A549 (cell line): ENCODE measurements around the gene PPM1L. TPM values are rescaled to one million over a fixed set of nuclear protein-coding genes. Genes with fewer than 3 reads are reported as not detected.

Experiments used
- ATAC-seq, 2 experiments: fragments of 200-7000 bp in 1 of 2; fragments of >200 bp in 1 of 2; cut with Nextera tagmentation in 1 of 2; cut with Tn5 transposase in 1 of 2; 3 replicates each; pipeline versions ENCODE4 v1.8.0 to v1.9.1; 2018 to 2020; ENCODE audit warnings: mild to moderate bottlenecking in 1 of 2, moderate library complexity in 1 of 2
- CTCF ChIA-PET: fragments of 300-600 bp; sonication (Branson Sonifier 250); formaldehyde crosslinking; extraction: SDS; loops from one replicate; lab custom pipeline; 2021; ENCODE audit warnings: antibody characterized with exemption, inconsistent platforms; lab: Yijun Ruan, JAX
- POLR2A ChIA-PET: fragments of 350-600 bp; formaldehyde crosslinking; extraction: SDS; loops from one replicate; lab custom pipeline; 2021; ENCODE audit warnings: antibody characterized with exemption, inconsistent platforms; lab: Yijun Ruan, JAX
- DNase-seq, 2 experiments: peaks; one replicate each; pipeline versions ENCODE4 v3.0.0 to v3.0.0-alpha.2; 2011 to 2016; ENCODE audit warnings: low read depth in 1 of 2, low spot score in 1 of 2
- FAIRE-seq: peaks from 2 replicates; lab custom pipeline; 2011; peaks lifted over from hg19 to GRCh38; lab: Jason Lieb, UNC
- H3K27ac ChIP-seq, 2 experiments: fragments of >200 bp; sonication (Bioruptor Twin); formaldehyde crosslinking; 3 replicates each; pipeline ENCODE4 v1.5.1; 2016 to 2017
- H3K4me1 ChIP-seq: fragments of >200 bp; sonication (Bioruptor Twin); formaldehyde crosslinking; 3 replicates; pipeline ENCODE4 v1.6.1; 2016
- H3K4me2 ChIP-seq: fragments of >200 bp; sonication (Bioruptor Twin); formaldehyde crosslinking; 3 replicates; pipeline ENCODE4 v1.6.1; 2016
- H3K4me3 ChIP-seq: fragments of >200 bp; sonication (Bioruptor Twin); formaldehyde crosslinking; 3 replicates; pipeline ENCODE4 v1.5.1; 2016
- H3K9me3 ChIP-seq: fragments of >200 bp; sonication (Bioruptor Twin); formaldehyde crosslinking; 3 replicates; pipeline ENCODE4 v1.6.1; 2016
- CBX2 ChIP-seq: fragments of 200-600 bp; sonication (generic); IDR thresholded peaks from 2 replicates; pipeline ENCODE4 v1.6.1; 2016; ENCODE audit warnings: low read depth, mild to moderate bottlenecking, borderline replicate concordance
- CBX8 ChIP-seq: fragments of 200-600 bp; sonication (generic); IDR thresholded peaks from 2 replicates; pipeline ENCODE4 v1.6.1; 2016
- CEBPB ChIP-seq, 2 experiments: fragments of >200 bp in 1 of 2; sonication (Bioruptor Twin) in 1 of 2; formaldehyde crosslinking in 1 of 2; IDR thresholded peaks; 2 replicates each; pipeline ENCODE4 v1.6.1; 2012 to 2016
- CHD2 ChIP-seq: fragments of 150-350 bp; IDR thresholded peaks from 2 replicates; pipeline ENCODE4 v1.6.1; 2014; ENCODE audit warnings: low read length; ENCODE audit not compliant: partially characterized antibody
- EHMT2 ChIP-seq: fragments of 200-600 bp; sonication (generic); IDR thresholded peaks from 2 replicates; pipeline ENCODE4 v1.6.1; 2016; ENCODE audit warnings: antibody characterized with exemption, low read depth, mild to moderate bottlenecking, moderate library complexity
- FOXS1 ChIP-seq: fragments of 250-450 bp; sonication (Bioruptor Pico); IDR thresholded peaks from 2 replicates; pipeline ENCODE4 v1.5.0; 2020; ENCODE audit warnings: mild to moderate bottlenecking, moderate library complexity
- GATA3 ChIP-seq: IDR thresholded peaks from 2 replicates; pipeline ENCODE4 v1.6.1; 2012; ENCODE audit warnings: borderline replicate concordance
- HDAC2 ChIP-seq: fragments of 200-600 bp; sonication (generic); IDR thresholded peaks from 2 replicates; pipeline ENCODE4 v1.6.1; 2016
- JUN ChIP-seq, 2 experiments: fragments of >200 bp; sonication (Bioruptor Twin); formaldehyde crosslinking; IDR thresholded peaks; 2 replicates in 1 of 2; 3 replicates in 1 of 2; pipeline ENCODE4 v1.6.1; 2016 to 2017
- JUNB ChIP-seq: fragments of >200 bp; sonication (Bioruptor Twin); formaldehyde crosslinking; IDR thresholded peaks from 2 replicates; pipeline ENCODE4 v1.6.1; 2016
- KDM1A ChIP-seq: fragments of 200-600 bp; sonication (generic); IDR thresholded peaks from 2 replicates; pipeline ENCODE4 v1.6.1; 2016; ENCODE audit warnings: low read depth, mild to moderate bottlenecking
- MAFK ChIP-seq: fragments of 450-650 bp; IDR thresholded peaks from 2 replicates; pipeline ENCODE4 v1.6.1; 2014; ENCODE audit not compliant: partially characterized antibody
- MAZ ChIP-seq: fragments of 150-350 bp; IDR thresholded peaks from 2 replicates; pipeline ENCODE4 v1.6.1; 2014; ENCODE audit warnings: antibody characterized with exemption, low read depth, low read length, borderline replicate concordance
- NFE2L2 ChIP-seq: fragments of 150-350 bp; conservative IDR thresholded peaks from 2 replicates; pipeline ENCODE4 v1.6.1; 2014; ENCODE audit warnings: low read length
- NPAS2 ChIP-seq: fragments of 250-450 bp; sonication (Bioruptor Pico); IDR thresholded peaks from 2 replicates; pipeline ENCODE4 v1.8.0; 2022; ENCODE audit warnings: mild to moderate bottlenecking, moderate library complexity, borderline replicate concordance
- NR3C1 ChIP-seq: fragments of >200 bp; sonication (Bioruptor Twin); formaldehyde crosslinking; IDR thresholded peaks from 3 replicates; pipeline ENCODE4 v1.6.1; 2017
- PHF8 ChIP-seq: fragments of 200-600 bp; sonication (generic); IDR thresholded peaks from 2 replicates; pipeline ENCODE4 v1.6.1; 2016; ENCODE audit warnings: low read depth, mild to moderate bottlenecking, antibody characterized with exemption, moderate library complexity, borderline replicate concordance
- POLR2A ChIP-seq: IDR thresholded peaks from 2 replicates; pipeline ENCODE4 v1.6.1; 2012; ENCODE audit warnings: mild to moderate bottlenecking, low read length
- POLR2AphosphoS2 ChIP-seq: conservative IDR thresholded peaks from 2 replicates; pipeline ENCODE4 v1.6.1; 2012; ENCODE audit warnings: low read length, improper control_type of control experiment, inconsistent platforms
- RNF2 ChIP-seq: fragments of 200-600 bp; sonication (generic); IDR thresholded peaks from 2 replicates; pipeline ENCODE4 v1.6.1; 2016; ENCODE audit warnings: low read depth, mild to moderate bottlenecking, antibody characterized with exemption, moderate library complexity, borderline replicate concordance
- SMC3 ChIP-seq: fragments of >200 bp; sonication (Bioruptor Twin); formaldehyde crosslinking; IDR thresholded peaks from 3 replicates; pipeline ENCODE4 v1.6.1; 2018; ENCODE audit warnings: inconsistent platforms
- SREBF2 ChIP-seq: fragments of 450-650 bp; IDR thresholded peaks from 2 replicates; pipeline ENCODE4 v1.6.1; 2014; ENCODE audit warnings: mild to moderate bottlenecking, moderate library complexity
- TFCP2L1 ChIP-seq: fragments of 250-450 bp; sonication (Bioruptor Pico); IDR thresholded peaks from 2 replicates; pipeline ENCODE4 v1.5.0; 2021; ENCODE audit warnings: mild to moderate bottlenecking
- TP53 ChIP-seq: fragments of 250-450 bp; sonication (Bioruptor Pico); IDR thresholded peaks from 2 replicates; pipeline ENCODE4 v1.5.0; 2021; ENCODE audit warnings: mild to moderate bottlenecking, moderate library complexity
- ZC3H11A ChIP-seq: fragments of 450-650 bp; IDR thresholded peaks from 2 replicates; pipeline ENCODE4 v1.6.1; 2014; ENCODE audit warnings: antibody characterized with exemption, mild to moderate bottlenecking
- ZNF302 ChIP-seq: fragments of 250-450 bp; sonication (Bioruptor Pico); IDR thresholded peaks from 2 replicates; pipeline ENCODE4 v1.9.0; 2021; ENCODE audit warnings: inconsistent platforms, mild to moderate bottlenecking, moderate library complexity
- WGBS: methylation state at CpG from one replicate; pipeline ENCODE4 v1.1.6; 2017; ENCODE audit errors: missing lambda C conversion rate; 5-methylcytosine and 5-hydroxymethylcytosine counted together
- polyA plus RNA-seq, 4 experiments: library from polyadenylated mRNA; depleted of rRNA in 3 of 4; stranded (reverse); fragments of >200 nt; fragmentation: RNase III in 1 of 4; extraction: RNeasy Plus Mini Kit Qiagen cat#74134 plus additional on column Dnase treatment in 1 of 4; gene quantifications; 2 replicates in 3 of 4; 3 replicates in 1 of 4; pipeline ENCODE4 v1.2.3, GENCODE V29; 2011 to 2017
- TF ChIP-seq, protein P1 (sequence below): fragments of 450-650 bp; IDR thresholded peaks from 2 replicates; pipeline ENCODE4 v1.6.1; 2014; ENCODE audit warnings: antibody characterized with exemption
- TF ChIP-seq, protein P2 (sequence below): IDR thresholded peaks from 2 replicates; pipeline ENCODE4 v1.6.1; 2012
- TF ChIP-seq, protein P3 (sequence below): fragments of >200 bp; sonication (Bioruptor Twin); formaldehyde crosslinking; IDR thresholded peaks from 2 replicates; pipeline ENCODE4 v1.6.1; 2016

PPM1L gene
- polyA plus RNA-seq, 2 of the 4 experiments (the other 2 are of a cell fraction) = 0.27 to 0.45 TPM

DNA sequence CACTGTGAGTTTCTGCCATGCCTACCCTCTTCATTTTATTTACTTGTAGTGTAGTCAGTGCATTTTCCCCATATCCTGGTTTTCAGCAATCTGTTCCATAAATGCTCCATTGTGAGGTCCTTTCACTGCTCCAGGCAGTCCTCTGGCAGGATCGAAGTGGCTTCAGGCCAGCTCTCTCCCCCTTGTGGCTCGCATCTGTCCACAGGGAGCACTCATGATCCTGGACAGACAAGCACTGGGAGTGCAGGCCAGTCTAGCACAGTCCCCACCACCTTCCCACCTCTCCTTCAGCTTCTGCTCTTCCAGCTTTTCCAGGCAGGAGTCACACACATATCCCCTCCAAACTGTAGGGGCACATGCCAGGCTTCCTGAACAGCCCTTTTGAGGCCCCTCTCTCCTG lies 173.6 kb downstream of the PPM1L start:
- WGBS = 18% methylated on average over 2 of the region's 2 CpGs
- TF ChIP-seq MAFK (no peak), HDAC2 (no peak), EHMT2 (no peak), NPAS2 (CRISPR knock-in tag) (no peak), POLR2A (no peak), CHD2 (no peak), MAZ (no peak), JUN (IDR thresholded peaks at IDR 0.05) (no peak), POLR2AphosphoS2 (no peak), JUNB (no peak), FOXS1 (CRISPR knock-in tag) (no peak), KDM1A (no peak), CEBPB (IDR thresholded peaks at IDR 0.05) (no peak), PHF8 (no peak), SREBF2 (no peak)
- TF ChIP-seq, protein P1, sequence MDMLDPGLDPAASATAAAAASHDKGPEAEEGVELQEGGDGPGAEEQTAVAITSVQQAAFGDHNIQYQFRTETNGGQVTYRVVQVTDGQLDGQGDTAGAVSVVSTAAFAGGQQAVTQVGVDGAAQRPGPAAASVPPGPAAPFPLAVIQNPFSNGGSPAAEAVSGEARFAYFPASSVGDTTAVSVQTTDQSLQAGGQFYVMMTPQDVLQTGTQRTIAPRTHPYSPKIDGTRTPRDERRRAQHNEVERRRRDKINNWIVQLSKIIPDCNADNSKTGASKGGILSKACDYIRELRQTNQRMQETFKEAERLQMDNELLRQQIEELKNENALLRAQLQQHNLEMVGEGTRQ = no peak
- TF ChIP-seq, protein P2, sequence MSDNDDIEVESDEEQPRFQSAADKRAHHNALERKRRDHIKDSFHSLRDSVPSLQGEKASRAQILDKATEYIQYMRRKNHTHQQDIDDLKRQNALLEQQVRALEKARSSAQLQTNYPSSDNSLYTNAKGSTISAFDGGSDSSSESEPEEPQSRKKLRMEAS = no peak
- FAIRE-seq (no peak), ATAC-seq (peak; percentile 63 to 77; a peak in 5 of 6 replicates), DNase-seq (peak in 1 of 2 experiments; percentile 7)
- Histone ChIP-seq H3K9me3 (no peaks in the 10 kb centered on the region), H3K4me1 (no peaks in the 10 kb centered on the region), H3K27ac (no peak overlapping the region), H3K4me3 (no peak overlapping the region), H3K4me2 (no peak overlapping the region)
- POLR2A ChIA-PET = no interaction called here
- CTCF ChIA-PET = interaction anchor here (9.0 kb wide), 1 partner anchor 12 kb away, joined by 45 read pairs; no protein-coding TSS in a partner anchor

DNA sequence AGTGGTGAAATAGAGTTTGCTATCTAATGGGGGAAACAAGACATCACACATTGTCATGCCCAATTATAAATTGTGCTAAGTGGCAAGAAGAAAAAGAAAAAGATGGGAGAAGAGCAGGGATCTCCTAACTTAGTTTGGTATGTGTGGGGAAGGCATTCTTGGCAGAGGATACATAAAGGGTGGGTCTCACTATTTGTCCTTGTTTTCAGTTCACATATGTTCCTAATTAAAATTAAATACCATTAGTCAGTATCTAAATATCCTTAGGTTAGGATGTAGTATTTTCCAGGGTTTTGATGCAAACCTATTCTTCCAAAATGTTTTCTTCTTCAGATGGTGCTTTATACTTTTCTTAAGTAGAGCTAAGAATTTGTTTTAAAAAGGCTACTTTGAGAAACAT lies 175.4 kb downstream of the PPM1L start:
- Histone ChIP-seq H3K4me1 (0 out of 3 replicates have a peak, but pooled peaks cover 4% of the 10 kb centered on the region), H3K9me3 (no peaks in the 10 kb centered on the region), H3K4me3 (no peak overlapping the region)
- ATAC-seq (no peak), DNase-seq (no peak)
- CTCF ChIA-PET = interaction anchor here (2.9 to 9.0 kb wide), 2 partner anchors 10 to 11 kb away, joined by 15 to 45 read pairs; no protein-coding TSS in a partner anchor
- TF ChIP-seq ZC3H11A (no peak), CBX2 (no peak), NR3C1 (no peak), TFCP2L1 (no peak), ZNF302 (no peak), GATA3 (no peak), SMC3 (no peak), POLR2AphosphoS2 (no peak)
- TF ChIP-seq, all 56 proteins: peak for 0
- FAIRE-seq = no peak
- Histone ChIP-seq H3K4me2 (no peak overlapping the region), H3K27ac (no peak overlapping the region)
- POLR2A ChIA-PET = no interaction called here

DNA sequence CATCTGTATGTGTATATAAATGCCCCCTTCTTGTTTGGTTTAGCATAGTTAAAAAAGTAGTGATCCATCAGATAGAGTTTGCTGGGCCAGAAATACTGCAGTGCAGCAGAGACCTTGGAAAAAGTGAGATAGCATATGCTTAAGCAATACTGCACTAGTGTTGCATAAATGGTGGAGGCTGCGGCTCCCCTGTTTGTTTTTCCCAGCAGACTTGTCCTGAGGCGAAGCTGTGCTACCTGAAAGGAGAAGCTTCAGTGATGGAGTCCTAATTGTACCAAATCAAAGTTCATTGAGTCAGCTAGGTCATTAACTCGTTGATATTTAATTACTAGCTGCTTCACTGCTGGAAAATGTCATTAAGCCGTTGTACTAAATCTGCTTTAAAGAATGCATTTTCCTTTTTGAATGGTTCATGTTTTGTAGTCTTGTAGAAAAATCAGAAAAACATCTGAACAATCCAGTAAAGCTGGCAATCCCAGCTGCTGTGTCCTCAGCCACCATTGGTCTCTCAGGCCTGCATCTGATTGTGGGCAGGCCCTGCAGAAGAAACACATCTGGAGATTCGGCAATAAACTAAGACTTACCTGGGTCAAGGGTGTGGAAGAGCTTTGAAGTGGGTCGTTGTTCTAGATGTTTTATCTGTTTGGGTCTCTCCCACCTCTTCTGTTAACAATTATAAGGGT lies 179.5 kb downstream of the PPM1L start:
- H3K9me3 ChIP-seq = no peaks in the 10 kb centered on the region
- H3K27ac ChIP-seq = no peak overlapping the region
- H3K4me2 ChIP-seq = no peak overlapping the region
- WGBS = 13% methylated on average over 6 of the region's 6 CpGs
- ChIA-PET CTCF (interaction anchor here (1.0 kb wide), 1 partner anchor 229 kb away, joined by 3 read pairs; no protein-coding TSS in a partner anchor), POLR2A (no interaction called here)
- TF ChIP-seq, protein P3, sequence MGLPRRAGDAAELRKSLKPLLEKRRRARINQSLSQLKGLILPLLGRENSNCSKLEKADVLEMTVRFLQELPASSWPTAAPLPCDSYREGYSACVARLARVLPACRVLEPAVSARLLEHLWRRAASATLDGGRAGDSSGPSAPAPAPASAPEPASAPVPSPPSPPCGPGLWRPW = no peak
- TF ChIP-seq NFE2L2 (no peak), TP53 (CRISPR knock-in tag) (no peak), RNF2 (peak; percentile 81; the same call in 1 of the 2 replicates), CBX8 (peak; percentile 91), CEBPB (IDR thresholded peaks at IDR 0.05) (peak; percentile 82 to 83; a peak in 3 of 4 replicates)
- FAIRE-seq = no peak
- peak in 1 of 2 experiments; percentile 39; a peak in 1 of 6 replicates for ATAC-seq
- H3K4me1 ChIP-seq = 0 out of 3 replicates have a peak, but pooled peaks cover 4% of the 10 kb centered on the region
- no peak overlapping the region for H3K4me3 ChIP-seq
- DNase-seq = no peak
